Body of pancreas (tissue), 4 donors: ENCODE data around the gene RTN4RL2.

ENCODE experiments used
- POLR2A ChIP-seq, 3 donors: fragments of 450-650 bp; IDR thresholded peaks; one replicate each; pipeline ENCODE4 v1.6.1; 2016; ENCODE audit warnings: antibody characterized with exemption in 3 of 3, mild to moderate bottlenecking in 2 of 3
- TF ChIP-seq, protein P1 (sequence below), 7 experiments: fragments of 450-650 bp in 4 of 7; fragments of 200-600 bp in 3 of 7; sonication (generic) in 3 of 7; IDR thresholded peaks; one replicate each; pipeline ENCODE4 v1.5.1; 2016 to 2019; ENCODE audit warnings: antibody characterized with exemption in 7 of 7

DNA sequence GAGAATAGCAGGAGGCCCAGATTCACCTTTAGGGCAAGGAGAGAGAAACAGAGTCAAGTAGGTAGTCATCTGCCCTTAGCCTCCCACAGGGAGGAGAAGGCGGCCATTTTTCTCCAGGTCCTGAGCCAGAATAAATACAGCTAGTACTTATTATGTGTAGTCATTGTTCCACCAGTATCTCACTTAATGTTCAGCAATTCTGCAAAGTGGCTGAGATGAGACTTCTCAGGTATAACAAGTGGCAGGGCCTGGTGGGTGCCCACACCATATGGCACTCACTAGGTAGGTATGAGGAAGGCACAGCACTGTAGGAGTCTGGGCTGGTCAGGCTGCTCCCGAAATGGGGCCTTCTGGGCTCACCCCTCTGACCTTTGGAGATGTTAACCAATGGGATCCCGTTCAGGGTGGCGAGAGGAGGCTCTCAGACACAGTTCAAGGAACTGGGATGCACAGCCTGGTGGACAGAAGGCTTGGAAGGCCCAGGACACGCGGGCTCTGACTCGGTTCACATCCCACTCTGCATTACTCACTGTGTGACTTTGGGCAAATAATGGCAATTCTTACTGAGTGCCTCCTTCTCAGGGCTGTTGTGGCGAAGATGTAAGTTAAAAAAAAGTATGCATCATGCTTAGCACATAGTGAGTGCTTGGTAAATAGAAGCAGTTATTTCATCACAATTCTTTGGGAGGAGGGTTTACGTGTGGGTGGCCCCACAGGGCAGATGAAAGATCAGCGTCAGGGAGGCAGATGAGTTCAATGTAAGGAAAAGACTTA is 25.1 kb downstream of the RTN4RL2 start:
- TF ChIP-seq, protein P1, sequence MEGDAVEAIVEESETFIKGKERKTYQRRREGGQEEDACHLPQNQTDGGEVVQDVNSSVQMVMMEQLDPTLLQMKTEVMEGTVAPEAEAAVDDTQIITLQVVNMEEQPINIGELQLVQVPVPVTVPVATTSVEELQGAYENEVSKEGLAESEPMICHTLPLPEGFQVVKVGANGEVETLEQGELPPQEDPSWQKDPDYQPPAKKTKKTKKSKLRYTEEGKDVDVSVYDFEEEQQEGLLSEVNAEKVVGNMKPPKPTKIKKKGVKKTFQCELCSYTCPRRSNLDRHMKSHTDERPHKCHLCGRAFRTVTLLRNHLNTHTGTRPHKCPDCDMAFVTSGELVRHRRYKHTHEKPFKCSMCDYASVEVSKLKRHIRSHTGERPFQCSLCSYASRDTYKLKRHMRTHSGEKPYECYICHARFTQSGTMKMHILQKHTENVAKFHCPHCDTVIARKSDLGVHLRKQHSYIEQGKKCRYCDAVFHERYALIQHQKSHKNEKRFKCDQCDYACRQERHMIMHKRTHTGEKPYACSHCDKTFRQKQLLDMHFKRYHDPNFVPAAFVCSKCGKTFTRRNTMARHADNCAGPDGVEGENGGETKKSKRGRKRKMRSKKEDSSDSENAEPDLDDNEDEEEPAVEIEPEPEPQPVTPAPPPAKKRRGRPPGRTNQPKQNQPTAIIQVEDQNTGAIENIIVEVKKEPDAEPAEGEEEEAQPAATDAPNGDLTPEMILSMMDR (IDR thresholded peaks at IDR 0.05) = no peak
- peak in 1 of 3 donors; percentile 8 for TF ChIP-seq POLR2A (IDR thresholded peaks at IDR 0.05)
